Common myeloid progenitor, CD34-positive (primary cell): Measurements from ENCODE around the gene CISD2.
A peak's percentile ranks its signal among the peaks of the same experiment; 100 is the strongest.

Experiments
- CTCF ChIA-PET: fragments of 350-600 bp; sonication (Branson Sonifier 250); formaldehyde crosslinking; loops from one replicate; lab custom pipeline; 2021; ENCODE audit warnings: antibody characterized with exemption; lab: Charles Lee
- POLR2A ChIA-PET: fragments of 350-600 bp; sonication (Branson Sonifier 250); formaldehyde crosslinking; loops from one replicate; lab custom pipeline; 2021; ENCODE audit warnings: antibody characterized with exemption; lab: Charles Lee
- DNase-seq, 3 donors: peaks; one replicate each; pipeline versions ENCODE4 v3.0.0 to v3.0.0-alpha.2; 2013
- H3K27ac ChIP-seq, 2 experiments: 1 replicate in 1 of 2; 2 replicates in 1 of 2; pipeline ENCODE4 v1.7.0; 2013; ENCODE audit warnings: inconsistent platforms in 2 of 2, low read length in 2 of 2, mild to moderate bottlenecking in 2 of 2, low read depth in 1 of 2, moderate library complexity in 1 of 2; ENCODE audit not compliant: severe bottlenecking in 2 of 2, insufficient read depth in 1 of 2, poor library complexity in 1 of 2
- H3K27me3 ChIP-seq, 5 experiments: replicated peaks in 2 of 5; 1 replicate in 3 of 5; 2 replicates in 2 of 5; pipeline versions ENCODE4 v1.6.1 to v1.7.0; 2013; ENCODE audit warnings: low read length in 4 of 5, mild to moderate bottlenecking in 2 of 5, moderate library complexity in 2 of 5, inconsistent platforms in 1 of 5; ENCODE audit not compliant: insufficient read depth in 5 of 5, control insufficient read depth in 4 of 5
- H3K36me3 ChIP-seq, 4 experiments: 1 replicate in 2 of 4; 2 replicates in 2 of 4; pipeline versions ENCODE4 v1.6.1 to v1.7.0; 2013; ENCODE audit warnings: low read length in 3 of 4, control low read depth in 1 of 4, mild to moderate bottlenecking in 1 of 4; ENCODE audit not compliant: control insufficient read depth in 4 of 4, insufficient read depth in 4 of 4
- H3K4me1 ChIP-seq, 4 experiments: 1 replicate in 3 of 4; 2 replicates in 1 of 4; pipeline versions ENCODE4 v1.6.1 to v1.7.1; 2013; ENCODE audit warnings: low read length in 3 of 4, mild to moderate bottlenecking in 3 of 4, control low read depth in 1 of 4, inconsistent platforms in 1 of 4, moderate library complexity in 1 of 4; ENCODE audit not compliant: control insufficient read depth in 4 of 4, insufficient read depth in 4 of 4; ENCODE audit errors: control extremely low read depth in 1 of 4
- H3K4me3 ChIP-seq, 7 experiments: 1 replicate in 4 of 7; 2 replicates in 3 of 7; pipeline versions ENCODE4 v1.5.1 to v1.7.0; 2013; ENCODE audit warnings: mild to moderate bottlenecking in 7 of 7, low read length in 6 of 7, moderate library complexity in 6 of 7, inconsistent platforms in 2 of 7, low read depth in 2 of 7, control low read depth in 1 of 7; ENCODE audit not compliant: insufficient read depth in 4 of 7, control insufficient read depth in 1 of 7; ENCODE audit errors: extremely low read depth in 1 of 7
- H3K9me3 ChIP-seq, 5 experiments: 1 replicate in 4 of 5; 2 replicates in 1 of 5; pipeline versions ENCODE4 v1.6.1 to v1.7.1; 2013; ENCODE audit warnings: low read length in 4 of 5, mild to moderate bottlenecking in 2 of 5, inconsistent platforms in 1 of 5, low read depth in 1 of 5, moderate library complexity in 1 of 5; ENCODE audit not compliant: control insufficient read depth in 4 of 5, insufficient read depth in 2 of 5; ENCODE audit errors: control extremely low read depth in 1 of 5
- WGBS: methylation state at CpG from one replicate; pipeline ENCODE4 v1.1.5; 2013; ENCODE audit not compliant: insufficient coverage; 5-methylcytosine and 5-hydroxymethylcytosine counted together

The CISD2 gene

DNA sequence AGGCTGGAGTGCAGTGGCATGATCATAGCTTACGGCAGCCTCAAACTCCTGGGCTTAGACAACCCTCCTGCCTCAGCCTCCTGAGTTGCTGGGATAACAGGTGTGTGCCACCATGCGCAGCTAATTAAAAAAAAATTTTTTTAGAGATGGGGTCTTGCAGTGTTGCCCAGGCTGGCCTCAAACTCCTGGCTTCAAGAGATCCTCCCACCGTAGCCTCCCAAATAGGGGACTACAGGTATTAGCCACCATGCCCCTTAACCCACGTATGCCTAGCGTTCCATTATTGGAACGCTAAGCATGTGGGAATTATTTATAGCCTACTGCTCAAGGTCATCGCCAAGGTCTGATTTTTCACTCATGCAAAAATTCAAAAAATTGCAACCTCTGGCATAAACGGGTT lies 21.1 kb upstream of the CISD2 start:
- WGBS = 98% methylated on average over 6 of the region's 8 CpGs

DNA sequence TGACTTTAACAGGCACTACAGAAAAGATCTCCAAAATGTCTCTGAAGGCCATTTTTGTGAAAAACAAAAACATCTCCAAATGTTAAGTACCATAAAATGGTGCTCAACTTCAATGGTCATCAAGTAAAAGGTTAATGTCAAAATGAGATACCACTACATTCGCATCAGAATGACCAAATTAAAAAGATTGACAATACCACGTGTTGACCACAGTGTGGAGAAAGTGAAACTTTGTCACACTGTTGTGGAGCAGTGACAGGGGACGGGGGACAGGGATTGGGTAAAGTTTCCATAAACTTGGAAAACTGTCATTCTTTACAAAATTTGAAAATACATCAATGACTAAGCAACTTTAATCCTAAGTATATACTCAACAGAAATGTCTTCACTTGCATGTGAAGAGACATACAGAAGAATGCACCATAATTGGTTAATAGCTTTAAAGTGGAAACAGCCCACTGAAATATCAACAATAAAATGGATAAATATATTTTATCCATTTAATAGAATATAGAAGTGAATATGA lies 19.1 kb upstream of the CISD2 start:
- WGBS = 92% methylated on average over 2 of the region's 3 CpGs
- POLR2A ChIA-PET = no interaction called here

More for the DNA sequence above, 21.1 kb upstream of the CISD2 start:
- Histone ChIP-seq H3K9me3 (no peaks in the 10 kb centered on the region), H3K36me3 (no peaks in the 10 kb centered on the region), H3K27ac (no peak overlapping the region), H3K4me3 (no peak overlapping the region), H3K4me1 (no peaks in the 10 kb centered on the region), H3K27me3 (no peaks in the 10 kb centered on the region)
- no peak for DNase-seq
- POLR2A ChIA-PET = no interaction called here
- CTCF ChIA-PET = interaction anchor here (1.0 kb wide), 1 partner anchor 20 kb away, joined by 3 read pairs; no protein-coding TSS in a partner anchor

DNA sequence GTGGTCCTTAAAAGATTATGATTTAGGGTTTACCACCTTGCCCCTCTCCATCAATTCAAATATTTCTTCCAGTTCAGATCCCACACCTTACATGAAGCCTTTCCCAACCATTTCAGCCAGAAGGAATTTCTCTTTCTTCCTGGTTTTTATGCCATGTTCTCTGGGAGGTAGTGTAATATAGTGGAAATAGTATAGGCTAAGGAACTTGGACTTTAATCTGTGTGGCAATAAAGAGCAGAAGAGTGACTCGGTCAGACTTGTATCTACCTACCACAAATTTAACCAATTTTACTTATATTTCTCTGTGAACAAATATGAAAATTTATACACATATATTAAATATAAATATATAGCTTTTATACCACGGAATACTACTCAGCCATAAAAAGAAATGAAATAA lies 18.4 kb upstream of the CISD2 start:
- no peak for DNase-seq
- ChIA-PET POLR2A (no interaction called here), CTCF (interaction anchor here (0.7 to 2.2 kb wide), 3 partner anchors 10 to 22 kb away, joined by 3 to 12 read pairs (median 3); no protein-coding TSS in a partner anchor)
- Histone ChIP-seq H3K36me3 (no peaks in the 10 kb centered on the region), H3K9me3 (no peaks in the 10 kb centered on the region), H3K4me1 (no peaks in the 10 kb centered on the region), H3K27ac (no peak overlapping the region), H3K27me3 (no peaks in the 10 kb centered on the region), H3K4me3 (no peak overlapping the region)
- no CpG with 5 or more reads among the region's 2 CpGs for WGBS

More for the DNA sequence above, 19.1 kb upstream of the CISD2 start:
- H3K4me3 ChIP-seq = no peak overlapping the region
- H3K9me3 ChIP-seq = no peaks in the 10 kb centered on the region
- H3K27ac ChIP-seq = no peak overlapping the region
- H3K27me3 ChIP-seq = no peaks in the 10 kb centered on the region
- DNase-seq = no peak
- CTCF ChIA-PET = no interaction called here
- no peaks in the 10 kb centered on the region for H3K36me3 ChIP-seq
- H3K4me1 ChIP-seq = no peaks in the 10 kb centered on the region

DNA sequence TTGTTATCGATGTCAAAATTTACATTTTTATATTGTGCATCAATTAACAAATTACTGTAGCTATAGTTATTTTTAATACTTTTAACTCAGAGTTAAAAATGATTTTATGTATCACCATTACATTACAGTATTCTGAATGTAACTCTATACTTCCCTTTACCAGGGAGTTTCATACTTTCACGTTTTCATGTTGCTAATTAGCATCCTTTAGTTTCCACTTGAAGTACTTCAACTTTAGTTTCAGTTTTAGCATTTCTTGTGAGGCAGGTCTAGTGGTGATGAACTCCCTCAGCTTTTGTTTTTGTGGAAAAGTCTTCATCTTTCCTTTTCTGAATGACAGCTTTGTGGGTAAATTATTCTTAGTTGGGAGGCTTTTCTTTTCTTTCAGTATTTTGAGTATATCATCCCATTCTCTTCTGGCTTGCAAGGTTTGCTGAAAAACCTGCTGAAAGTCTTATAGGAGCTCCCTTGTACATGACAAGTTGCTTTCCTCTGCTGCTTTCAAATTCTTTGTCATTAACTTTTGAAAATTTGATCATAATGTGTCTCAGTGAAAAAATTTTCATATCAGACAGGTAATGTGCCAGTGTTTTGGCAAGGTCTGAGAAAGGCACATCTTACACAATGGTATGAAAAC lies 9.8 kb upstream of the CISD2 start:
- H3K27me3 ChIP-seq = no peaks in the 10 kb centered on the region
- peaks cover 0 to 15% (median 8%) of the 10 kb centered on the region in 4 experiments for H3K4me1 ChIP-seq
- no peak for DNase-seq
- ChIA-PET POLR2A (interaction anchor here (1.2 kb wide), 2 partner anchors 9 to 25 kb away, joined by 3 read pairs; no protein-coding TSS in a partner anchor), CTCF (interaction anchor here (1.0 to 1.9 kb wide), 4 partner anchors 10 to 29 kb away, joined by 3 to 5 read pairs (median 4); partner anchors contain the start of gene CISD2)
- no peak overlapping the region for H3K4me3 ChIP-seq
- no CpG with 5 or more reads among the region's 2 CpGs for WGBS
- peaks cover 3 to 22% (median 7%) of the 10 kb centered on the region in 5 experiments for H3K9me3 ChIP-seq
- H3K36me3 ChIP-seq = peaks cover 0 to 8% (median 7%) of the 10 kb centered on the region in 4 experiments
- no peak overlapping the region for H3K27ac ChIP-seq

DNA sequence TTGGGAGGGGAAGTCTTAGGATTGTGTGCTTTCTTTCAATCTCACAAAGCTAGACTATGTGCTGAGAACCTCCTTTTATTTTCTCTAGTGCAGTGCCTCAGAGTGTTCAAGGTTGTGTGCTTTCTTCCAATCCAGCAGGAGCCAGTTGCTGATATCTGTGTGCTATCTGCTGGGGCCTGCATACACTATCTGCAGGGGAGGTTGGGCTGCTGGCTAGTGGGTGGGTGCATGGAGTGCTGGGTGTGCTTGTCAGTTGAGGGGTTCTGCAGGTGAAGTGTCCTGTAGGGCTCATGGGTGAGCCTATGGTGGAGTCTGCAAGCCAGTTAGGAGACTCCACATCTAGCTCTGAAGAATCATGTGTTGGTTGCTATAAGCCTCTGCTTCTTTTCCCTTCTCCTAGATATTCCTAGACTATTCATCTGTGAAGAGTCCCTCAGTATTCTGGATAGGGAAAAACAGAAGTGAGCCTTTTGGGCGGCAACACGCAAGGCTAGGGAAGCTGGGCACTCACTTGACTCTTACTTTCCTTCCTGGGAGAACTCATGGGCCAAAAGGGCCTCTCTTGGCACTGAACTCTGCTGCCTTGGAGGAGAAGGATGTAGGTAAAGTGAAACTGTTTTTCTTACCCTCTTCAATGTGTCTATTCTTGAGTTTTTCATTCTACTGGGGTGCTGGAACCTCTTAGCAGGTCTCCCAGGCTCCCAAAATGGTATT lies 8.0 kb upstream of the CISD2 start:
- DNase-seq = no peak
- Histone ChIP-seq H3K4me3 (no peak overlapping the region), H3K27ac (no peak overlapping the region), H3K27me3 (no peaks in the 10 kb centered on the region), H3K4me1 (peaks cover 0 to 24% (median 14%) of the 10 kb centered on the region in 4 experiments), H3K9me3 (peaks cover 3 to 22% (median 7%) of the 10 kb centered on the region in 5 experiments), H3K36me3 (peaks cover 0 to 8% (median 7%) of the 10 kb centered on the region in 4 experiments)
- POLR2A ChIA-PET = interaction anchor here (1.2 kb wide), 1 partner anchor 27 kb away, joined by 3 read pairs; no protein-coding TSS in a partner anchor
- CTCF ChIA-PET = interaction anchor here (1.7 to 3.7 kb wide), 3 partner anchors 9 to 33 kb away, joined by 8 to 12 read pairs (median 10); partner anchors contain the start of gene UBE2D3
- WGBS = 88% methylated on average over 2 of the region's 2 CpGs

DNA sequence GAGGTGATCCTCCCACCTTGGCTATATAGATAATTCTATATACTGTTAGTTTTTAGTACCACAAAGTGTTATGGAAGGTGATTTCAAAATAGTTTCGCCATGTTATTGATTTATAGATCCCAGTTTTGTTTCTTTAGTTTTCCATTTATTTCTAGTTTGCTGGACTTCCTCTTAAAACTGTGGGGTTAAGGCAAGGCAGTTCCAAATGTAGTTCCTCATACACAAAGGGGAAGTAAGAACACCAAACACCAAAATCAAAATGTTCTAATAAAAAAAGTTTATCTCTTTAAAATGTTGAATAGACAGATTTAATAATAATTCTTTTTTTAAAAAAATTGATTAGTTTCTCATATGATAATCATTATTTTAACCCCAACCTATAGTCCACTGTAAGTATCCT lies 6.8 kb upstream of the CISD2 start:
- peak overlapping the region in 1 of 7 experiments; percentile 20 for H3K4me3 ChIP-seq
- no peaks in the 10 kb centered on the region for H3K27me3 ChIP-seq
- CTCF ChIA-PET = interaction anchor here (1.7 to 3.7 kb wide), 3 partner anchors 10 to 34 kb away, joined by 8 to 12 read pairs (median 10); partner anchors contain the start of gene UBE2D3
- no CpG with 5 or more reads among the region's 1 CpG for WGBS
- DNase-seq = peak; percentile 40 to 80 (median 52)
- peaks cover 0 to 8% (median 7%) of the 10 kb centered on the region in 4 experiments for H3K36me3 ChIP-seq
- H3K4me1 ChIP-seq = peaks cover 5 to 36% (median 20%) of the 10 kb centered on the region in 4 experiments
- POLR2A ChIA-PET = no interaction called here
- H3K9me3 ChIP-seq = peaks cover 3 to 22% (median 7%) of the 10 kb centered on the region in 5 experiments
- H3K27ac ChIP-seq = no peak overlapping the region
